ENCODE data around the gene SNCAIP. TPM values are rescaled to one million over a fixed set of nuclear protein-coding genes. Genes with fewer than 3 reads are reported as not detected.

The SNCAIP gene
- total RNA-seq, 1 donor from 2014 or later, result 1.4 TPM

DNA sequence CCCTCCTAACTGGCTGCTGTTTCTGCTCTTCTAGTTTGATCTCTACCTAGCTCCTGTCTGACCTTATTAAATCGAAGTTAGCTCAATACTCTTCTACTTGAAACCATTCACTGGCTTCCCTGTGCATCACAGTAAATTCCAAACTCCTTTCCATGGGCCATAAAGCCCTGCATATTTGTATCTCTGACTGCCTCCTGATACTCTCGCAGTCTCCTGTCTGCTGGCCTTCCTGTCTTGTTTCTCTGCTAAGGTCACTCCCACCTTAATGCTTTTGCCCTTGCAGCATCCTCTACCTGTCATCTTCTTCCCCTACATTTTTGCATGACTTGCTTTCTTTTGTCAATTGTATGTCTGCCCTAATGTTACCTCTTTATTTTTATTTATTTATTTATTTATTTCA lies 44.8 kb downstream of the SNCAIP start:
- Histone ChIP-seq H3K4me3 (no peak overlapping the region), H3K4me1 (no peaks in the 10 kb centered on the region), H3K27ac (replicated peaks) (no peak overlapping the region), H3K27me3 (ENCODE audit: low read depth) (no peaks in the 10 kb centered on the region), H3K9me3 (replicated peaks) (no peaks in the 10 kb centered on the region), H3K36me3 (no peaks in the 10 kb centered on the region)
- DNase-seq, result no peak
- intact Hi-C loops (cut with micrococcal nuclease), result no loop called here
- TF ChIP-seq, protein P1, sequence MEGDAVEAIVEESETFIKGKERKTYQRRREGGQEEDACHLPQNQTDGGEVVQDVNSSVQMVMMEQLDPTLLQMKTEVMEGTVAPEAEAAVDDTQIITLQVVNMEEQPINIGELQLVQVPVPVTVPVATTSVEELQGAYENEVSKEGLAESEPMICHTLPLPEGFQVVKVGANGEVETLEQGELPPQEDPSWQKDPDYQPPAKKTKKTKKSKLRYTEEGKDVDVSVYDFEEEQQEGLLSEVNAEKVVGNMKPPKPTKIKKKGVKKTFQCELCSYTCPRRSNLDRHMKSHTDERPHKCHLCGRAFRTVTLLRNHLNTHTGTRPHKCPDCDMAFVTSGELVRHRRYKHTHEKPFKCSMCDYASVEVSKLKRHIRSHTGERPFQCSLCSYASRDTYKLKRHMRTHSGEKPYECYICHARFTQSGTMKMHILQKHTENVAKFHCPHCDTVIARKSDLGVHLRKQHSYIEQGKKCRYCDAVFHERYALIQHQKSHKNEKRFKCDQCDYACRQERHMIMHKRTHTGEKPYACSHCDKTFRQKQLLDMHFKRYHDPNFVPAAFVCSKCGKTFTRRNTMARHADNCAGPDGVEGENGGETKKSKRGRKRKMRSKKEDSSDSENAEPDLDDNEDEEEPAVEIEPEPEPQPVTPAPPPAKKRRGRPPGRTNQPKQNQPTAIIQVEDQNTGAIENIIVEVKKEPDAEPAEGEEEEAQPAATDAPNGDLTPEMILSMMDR (IDR thresholded peaks at IDR 0.05; ENCODE audit: borderline replicate concordance), result no peak

DNA sequence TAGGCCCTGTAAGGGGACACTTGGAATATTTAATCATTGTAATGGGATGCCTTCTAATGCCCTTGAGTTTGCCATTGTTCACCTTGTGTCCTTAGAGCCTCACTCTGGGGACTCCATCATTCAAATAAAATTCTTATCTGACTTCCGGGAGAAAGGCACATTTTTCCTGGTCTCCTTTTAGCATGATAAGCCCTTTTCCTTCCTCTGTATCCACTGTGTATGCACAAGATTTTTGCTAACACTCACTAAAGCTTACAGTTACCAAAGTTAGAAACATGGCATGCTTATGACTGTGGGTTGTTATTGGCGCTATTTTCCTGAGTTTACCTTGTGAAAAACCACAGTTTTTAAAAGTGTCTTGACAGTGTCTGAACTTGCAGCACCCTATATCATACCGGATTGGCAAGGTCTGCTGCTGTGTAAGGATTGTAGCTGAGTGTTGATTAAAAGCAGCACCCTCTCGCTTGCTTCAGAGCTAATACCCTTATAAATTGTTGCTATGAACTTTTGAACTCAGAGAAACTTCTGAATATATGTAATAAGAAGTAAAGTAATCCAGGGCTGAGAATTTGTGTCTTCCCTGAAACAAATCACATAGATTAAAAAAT lies 46.4 kb downstream of the SNCAIP start:
- H3K4me3 ChIP-seq, result no peak overlapping the region
- H3K9me3 ChIP-seq (replicated peaks), result no peaks in the 10 kb centered on the region
- no peaks in the 10 kb centered on the region for H3K4me1 ChIP-seq
- no peaks in the 10 kb centered on the region for H3K36me3 ChIP-seq
- DNase-seq, result no peak
- H3K27me3 ChIP-seq (ENCODE audit: low read depth), result no peaks in the 10 kb centered on the region
- intact Hi-C loops (cut with micrococcal nuclease), result no loop called here
- H3K27ac ChIP-seq (replicated peaks), result no peak overlapping the region
- TF ChIP-seq, protein P1 (IDR thresholded peaks at IDR 0.05; ENCODE audit: borderline replicate concordance), result no peak

DNA sequence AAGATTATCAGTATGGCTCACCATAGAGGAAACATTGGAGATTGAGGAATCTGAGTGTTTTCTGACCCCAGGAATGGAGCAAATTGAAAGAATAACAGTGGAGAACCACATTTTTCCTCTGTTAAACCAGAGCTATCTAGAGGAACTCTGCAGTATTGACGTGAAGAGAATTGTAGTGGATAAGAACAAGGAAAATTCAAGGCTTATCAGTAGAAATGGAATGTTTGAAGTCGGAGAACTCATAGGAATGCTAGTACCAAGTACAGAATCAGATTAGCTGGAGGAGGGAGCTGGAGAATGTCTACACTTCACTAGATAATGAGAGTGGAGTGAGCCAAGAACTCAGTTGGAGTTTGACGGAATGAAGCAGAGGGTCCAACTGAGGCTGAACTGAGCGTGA lies 50.3 kb downstream of the SNCAIP start:
- no peaks in the 10 kb centered on the region for H3K9me3 ChIP-seq (replicated peaks)
- intact Hi-C loops (cut with micrococcal nuclease), result no loop called here
- H3K36me3 ChIP-seq, result no peaks in the 10 kb centered on the region
- no peak overlapping the region for H3K27ac ChIP-seq (replicated peaks)
- no peaks in the 10 kb centered on the region for H3K27me3 ChIP-seq (ENCODE audit: low read depth)
- no peaks in the 10 kb centered on the region for H3K4me1 ChIP-seq
- TF ChIP-seq, protein P1 (IDR thresholded peaks at IDR 0.05; ENCODE audit: borderline replicate concordance), result no peak
- no peak overlapping the region for H3K4me3 ChIP-seq
- DNase-seq, result no peak

DNA sequence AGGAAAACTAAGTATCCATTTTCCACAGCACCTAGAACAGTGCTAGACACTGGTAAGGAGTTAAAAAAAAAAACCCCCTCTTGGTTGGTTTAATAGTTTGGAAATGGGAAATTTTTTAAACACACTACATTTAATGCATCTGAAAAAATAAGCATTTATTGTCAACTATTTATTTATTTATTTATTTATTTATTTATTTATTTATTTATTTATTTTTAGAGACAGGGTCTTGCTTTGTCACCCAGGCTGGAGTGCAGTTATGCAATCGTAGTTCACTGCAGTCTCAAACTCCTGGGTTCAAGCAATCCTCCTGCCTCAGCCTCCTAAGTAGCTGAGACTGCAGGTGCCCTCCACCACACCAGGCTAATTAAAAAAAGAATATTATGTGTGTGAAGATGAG lies 51.6 kb downstream of the SNCAIP start:
- TF ChIP-seq, protein P1 (IDR thresholded peaks at IDR 0.05; ENCODE audit: borderline replicate concordance), result no peak
- DNase-seq, result no peak
- Histone ChIP-seq H3K4me1 (no peaks in the 10 kb centered on the region), H3K36me3 (no peaks in the 10 kb centered on the region), H3K4me3 (no peak overlapping the region), H3K27ac (replicated peaks) (no peak overlapping the region), H3K27me3 (ENCODE audit: low read depth) (no peaks in the 10 kb centered on the region), H3K9me3 (replicated peaks) (no peaks in the 10 kb centered on the region)
- intact Hi-C loops (cut with micrococcal nuclease), result no loop called here

DNA sequence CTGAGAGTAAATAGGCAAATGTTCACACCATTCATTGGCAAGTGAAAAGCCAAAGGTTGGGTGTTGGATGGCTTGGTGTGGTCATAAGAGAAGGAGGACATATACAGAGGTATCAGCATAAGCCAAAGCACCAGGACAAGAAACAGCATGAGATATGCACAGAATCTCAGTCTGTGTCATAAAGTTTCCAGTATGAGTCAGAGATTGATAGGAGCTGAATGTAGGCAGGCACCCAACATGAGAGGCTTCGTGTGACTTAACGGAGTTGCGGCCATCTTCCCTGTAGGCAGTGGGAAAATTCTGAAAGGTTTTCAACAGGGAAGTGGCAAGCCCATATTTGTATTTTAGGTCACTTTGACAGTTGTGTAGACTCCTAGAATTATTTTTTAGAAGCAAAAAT lies 54.5 kb downstream of the SNCAIP start:
- Histone ChIP-seq H3K4me3 (no peak overlapping the region), H3K36me3 (no peaks in the 10 kb centered on the region), H3K27ac (replicated peaks) (no peak overlapping the region), H3K9me3 (replicated peaks) (no peaks in the 10 kb centered on the region), H3K4me1 (no peaks in the 10 kb centered on the region), H3K27me3 (ENCODE audit: low read depth) (no peaks in the 10 kb centered on the region)
- intact Hi-C loops (cut with micrococcal nuclease), result no loop called here
- no peak for DNase-seq
- TF ChIP-seq, protein P1 (IDR thresholded peaks at IDR 0.05; ENCODE audit: borderline replicate concordance), result no peak
